Measurements from ENCODE around the gene LRP2BP.

- no peak for TF ChIP-seq CTCF (conservative IDR thresholded peaks at IDR 0.05; ENCODE audit: low read length)
- no peak for TF ChIP-seq EZH2phosphoT487 (IDR thresholded peaks at IDR 0.05; ENCODE audit: borderline replicate concordance, low read depth, low read length)
These were observed 25.8 kb upstream of the LRP2BP start for GRCh38 chr4:185421366-185422124.

All from OCI-LY7 (cell line).